Putamen (tissue), 1 donor: ENCODE results near the gene GABRG3.

Experiments used
- DNase-seq: peaks from one replicate; pipeline ENCODE4 v3.0.0-alpha.2; 2016; ENCODE audit warnings: low spot score

GABRG3 gene

DNA sequence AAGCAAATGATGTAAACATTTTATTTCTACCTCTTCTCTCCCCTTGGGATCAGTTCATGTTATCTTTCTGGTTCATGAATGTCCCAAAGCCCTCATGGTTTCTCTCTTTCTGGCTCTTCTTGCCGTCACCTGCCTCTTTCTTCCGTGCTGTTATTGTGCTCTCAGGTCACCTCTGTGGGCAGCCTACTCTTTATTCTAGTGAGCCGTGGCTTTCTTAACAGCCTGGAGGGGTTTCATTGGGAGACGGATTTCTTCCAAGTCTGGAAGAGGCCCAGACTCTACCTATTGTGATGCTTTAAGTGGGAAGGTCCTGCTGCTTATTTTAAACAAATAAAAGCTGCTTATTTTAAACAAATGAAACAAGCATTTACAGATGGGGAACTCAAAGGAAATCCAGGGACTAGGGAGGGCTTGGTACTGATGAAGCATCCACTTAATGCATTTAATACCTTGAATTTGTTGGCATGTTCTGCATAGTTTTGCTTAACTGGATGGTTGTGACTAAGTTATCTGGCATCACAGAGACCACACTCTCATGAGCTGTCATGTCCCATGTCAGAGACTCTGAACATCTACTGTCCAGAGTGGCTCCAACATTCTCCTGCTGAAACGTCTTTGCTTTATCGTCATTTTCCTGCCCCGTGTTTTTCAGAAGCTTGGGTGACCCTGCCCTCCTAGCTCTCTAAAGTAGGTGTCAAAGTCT is 443.3 kb downstream of the GABRG3 start:
- no peak for DNase-seq

DNA sequence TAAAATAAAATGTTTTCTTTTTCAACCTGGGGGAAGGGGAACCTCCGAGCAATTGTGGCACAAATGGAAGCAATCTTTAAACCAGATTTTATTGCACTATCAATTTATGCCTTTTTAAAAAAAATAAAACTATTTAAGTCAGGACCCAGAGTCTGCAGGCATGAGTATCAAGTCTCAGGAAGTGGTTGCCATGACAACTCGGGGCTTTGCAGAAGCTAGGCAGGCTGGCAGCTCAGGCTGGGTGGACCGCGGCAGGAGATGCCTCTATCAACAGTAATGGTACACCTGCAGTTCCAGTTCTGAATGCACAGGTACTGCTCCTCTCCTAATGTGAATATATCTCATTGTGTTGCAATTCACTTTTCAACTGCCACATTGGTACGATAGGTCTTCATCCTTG is 447.7 kb downstream of the GABRG3 start:
- DNase-seq = peak; percentile 11

DNA sequence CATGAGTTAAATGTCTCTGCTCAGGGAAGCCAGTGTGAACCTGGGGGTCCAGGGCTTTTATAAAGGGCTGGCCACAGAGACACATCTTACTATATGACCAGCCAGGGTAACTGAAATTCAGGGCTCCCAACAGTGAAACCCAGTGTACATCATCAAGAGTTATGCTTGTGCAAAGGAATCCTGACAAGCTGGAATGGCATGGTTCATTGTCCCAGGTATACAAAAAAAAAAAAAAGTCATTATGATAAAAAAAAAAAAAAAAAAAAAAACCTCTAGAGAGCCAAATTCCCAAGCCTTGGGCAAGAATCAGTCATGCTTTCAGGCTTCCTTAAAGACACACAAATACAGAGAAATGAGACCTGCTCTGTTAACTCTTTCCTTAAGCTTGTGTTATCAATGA is 452.0 kb downstream of the GABRG3 start:
- no peak for DNase-seq

GRCh38 chr15:27426805-27427204 is 455.8 kb downstream of the GABRG3 start:
- DNase-seq = no peak

- DNase-seq = no peak
Observed at GRCh38 chr15:27427276-27427675, 456.3 kb downstream of the GABRG3 start.

DNA sequence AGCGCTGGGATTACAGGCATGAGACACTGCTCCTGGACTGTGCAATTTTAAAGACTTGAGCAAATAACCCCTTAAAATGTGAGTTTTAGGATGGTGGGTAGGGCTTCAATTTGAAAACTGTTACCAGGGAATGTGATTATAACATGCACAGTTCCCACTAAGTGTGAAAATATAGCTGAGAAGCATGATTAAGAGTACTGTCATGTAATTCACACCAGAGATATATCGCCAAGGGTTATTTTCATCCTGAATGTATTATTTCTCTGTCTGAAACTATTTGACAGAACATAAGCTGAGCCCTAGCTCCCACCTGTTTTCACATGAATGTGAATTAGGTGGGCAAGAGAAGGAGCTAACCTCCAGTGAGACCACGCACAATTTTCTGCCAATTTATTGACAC is 457.2 kb downstream of the GABRG3 start:
- no peak for DNase-seq

GRCh38 chr15:27429577-27429976 is 458.6 kb downstream of the GABRG3 start:
- DNase-seq = no peak

DNA sequence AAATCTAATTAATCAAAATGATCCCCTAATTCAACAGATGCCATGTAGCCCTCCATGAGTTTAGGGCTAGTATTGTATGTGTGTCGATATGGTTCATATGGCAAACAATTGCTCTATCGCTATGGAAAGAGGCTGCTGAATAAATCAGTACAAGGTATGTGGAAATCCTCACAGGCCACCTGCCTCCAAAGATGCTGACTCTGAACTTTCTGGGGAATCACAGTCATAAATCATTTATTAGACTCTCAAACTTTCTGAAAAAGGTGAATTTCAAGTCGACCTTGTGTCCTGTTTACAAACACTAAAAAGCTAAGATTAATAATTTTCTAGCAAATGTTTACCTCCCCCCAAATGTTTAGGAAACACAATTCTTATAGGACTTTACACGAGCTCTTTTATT is 462.6 kb downstream of the GABRG3 start:
- no peak for DNase-seq

DNA sequence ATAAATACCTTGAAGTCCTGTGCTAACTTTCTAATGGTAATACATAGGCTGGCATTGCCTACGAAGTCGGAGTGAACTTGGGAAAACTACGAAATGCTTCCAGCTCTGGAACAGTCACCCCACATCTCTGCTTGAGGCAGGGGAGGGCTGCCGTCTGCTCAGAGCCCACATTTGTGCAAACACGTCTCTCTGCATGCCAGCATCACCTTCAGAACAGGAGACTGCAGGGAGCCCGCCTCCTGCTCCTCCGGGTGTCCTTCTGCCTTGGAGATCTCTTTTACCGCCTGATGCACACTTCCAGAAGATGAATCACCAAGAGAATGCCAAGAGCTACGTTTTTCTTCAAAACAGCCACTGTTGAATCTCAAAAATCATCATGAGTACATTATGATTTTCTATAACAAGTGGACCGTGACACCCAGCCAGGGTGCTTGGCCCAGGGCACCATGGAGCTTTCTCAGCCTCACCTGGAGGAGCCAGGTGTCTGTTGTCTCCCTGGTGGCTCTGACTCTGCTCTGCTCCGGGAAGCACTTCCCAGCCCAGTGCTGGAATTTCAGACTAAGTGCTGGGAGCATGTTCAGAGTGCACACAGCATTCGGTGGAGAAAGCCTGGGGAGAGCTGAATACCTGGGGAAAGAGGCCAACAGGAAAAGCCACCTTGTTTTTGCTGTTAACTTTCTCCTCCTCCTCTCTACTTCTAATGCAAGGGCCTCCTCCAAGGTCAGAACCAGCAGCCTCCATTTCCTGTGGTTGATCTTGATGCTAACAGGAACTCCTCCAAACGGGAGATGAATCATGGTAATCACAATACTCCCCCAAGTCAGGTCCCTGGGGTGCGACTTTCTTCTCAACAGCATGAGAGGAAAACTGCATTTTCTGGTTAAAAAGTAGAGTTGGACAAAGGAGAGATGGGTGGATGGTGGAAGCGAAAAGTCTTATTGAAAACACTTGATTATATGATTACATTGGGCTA is 467.7 kb downstream of the GABRG3 start:
- no peak for DNase-seq

GRCh38 chr15:27441120-27441519 is 470.1 kb downstream of the GABRG3 start:
- no peak for DNase-seq

GRCh38 chr15:27448234-27448633 is 477.3 kb downstream of the GABRG3 start:
- DNase-seq = no peak

- no peak for DNase-seq
Observed at GRCh38 chr15:27448986-27449385, 478.0 kb downstream of the GABRG3 start.

DNA sequence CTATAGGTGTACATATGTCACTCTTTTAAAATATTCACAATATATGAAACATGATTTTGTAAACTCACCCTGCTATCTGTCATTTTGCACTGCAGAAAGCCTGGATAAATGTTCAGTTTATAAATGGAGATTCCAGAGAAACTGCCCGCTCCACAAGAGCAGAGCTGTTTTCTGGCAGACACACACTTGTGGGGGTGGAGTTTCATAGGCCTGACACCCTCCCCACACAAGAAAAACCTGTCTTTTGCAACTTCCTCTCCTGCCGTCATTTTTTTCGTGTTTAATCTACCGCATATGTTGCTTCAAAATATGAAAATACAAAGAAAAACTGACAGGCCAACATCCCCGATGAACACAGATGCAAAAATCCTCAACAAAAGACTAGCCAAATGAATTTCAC is 479.0 kb downstream of the GABRG3 start:
- DNase-seq = no peak

DNA sequence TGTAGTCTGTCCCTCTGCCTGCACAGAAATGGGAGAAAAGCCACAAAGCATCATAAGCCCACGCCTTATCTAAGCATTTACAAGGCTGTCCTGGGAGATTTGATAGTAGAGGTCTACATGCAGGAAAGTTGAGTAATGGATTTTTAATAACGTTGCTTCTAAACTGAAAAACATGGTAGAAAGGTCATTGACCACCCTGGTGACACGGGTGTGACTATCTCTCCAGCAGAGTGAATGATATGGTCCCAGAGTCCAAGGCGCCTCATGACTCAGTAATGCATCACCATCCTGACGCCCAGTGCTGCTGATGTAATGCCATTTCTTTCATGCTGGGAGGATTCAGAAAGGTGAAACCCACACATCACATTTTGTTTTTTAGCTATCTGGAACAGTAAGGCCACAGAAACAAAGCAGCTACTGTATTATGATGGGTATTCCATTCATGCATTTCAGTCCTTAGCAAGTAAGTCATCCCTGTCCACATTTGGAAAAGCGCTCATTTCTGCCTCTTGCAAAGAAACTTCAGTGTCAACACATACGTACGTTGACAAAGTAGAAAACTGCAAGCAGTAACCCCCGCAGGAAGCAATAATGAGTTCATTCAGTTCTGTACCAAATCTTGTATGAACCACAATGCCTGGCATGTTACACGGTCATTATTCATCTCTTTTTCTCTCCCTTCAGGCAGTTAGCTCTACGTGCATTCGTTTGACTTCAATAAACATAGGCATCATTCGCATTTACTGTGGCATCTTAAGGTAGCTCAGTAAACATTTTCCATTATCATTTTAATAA is 483.5 kb downstream of the GABRG3 start:
- no peak for DNase-seq

DNA sequence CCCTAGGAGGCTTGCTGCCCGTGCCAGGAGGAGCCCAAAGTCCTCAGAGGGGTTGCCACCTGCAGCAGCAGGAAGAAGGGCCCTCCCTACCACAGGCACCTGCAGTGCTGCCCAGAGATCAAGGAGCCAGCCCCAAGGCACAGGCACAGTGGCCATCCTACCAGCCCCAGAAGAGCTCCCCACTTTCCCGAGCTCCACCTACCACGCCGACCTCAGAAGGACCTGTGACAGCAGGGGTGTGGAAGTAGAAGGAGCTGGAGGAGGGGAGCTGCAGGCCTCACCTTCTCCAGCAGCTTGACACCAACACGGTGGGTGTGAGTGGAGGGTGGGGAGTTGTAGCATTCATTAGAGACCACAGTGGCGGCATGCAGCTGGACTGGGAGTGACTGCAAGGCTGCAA is 485.8 kb downstream of the GABRG3 start:
- no peak for DNase-seq

DNA sequence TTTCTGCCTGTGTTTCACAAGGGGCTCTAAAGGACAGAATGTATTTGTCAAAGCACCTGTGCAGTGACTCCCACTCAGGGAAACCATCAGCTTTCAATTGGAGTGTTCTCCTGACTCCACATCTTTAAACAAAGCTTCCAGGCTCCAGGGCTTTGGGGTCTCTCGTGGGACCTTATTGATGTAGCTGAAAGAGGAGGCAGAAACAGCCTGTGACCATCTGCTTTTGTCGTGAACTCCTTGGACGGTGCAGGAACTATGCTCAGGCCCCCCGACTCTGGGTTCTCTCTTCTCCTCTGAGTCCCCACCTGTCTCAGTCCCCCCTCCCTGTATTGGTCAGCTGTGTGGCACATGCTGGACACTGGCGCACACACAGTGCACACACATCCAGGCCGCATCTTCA is 486.8 kb downstream of the GABRG3 start:
- no peak for DNase-seq

GRCh38 chr15:27458345-27459084 is 487.5 kb downstream of the GABRG3 start:
- no peak for DNase-seq

DNA sequence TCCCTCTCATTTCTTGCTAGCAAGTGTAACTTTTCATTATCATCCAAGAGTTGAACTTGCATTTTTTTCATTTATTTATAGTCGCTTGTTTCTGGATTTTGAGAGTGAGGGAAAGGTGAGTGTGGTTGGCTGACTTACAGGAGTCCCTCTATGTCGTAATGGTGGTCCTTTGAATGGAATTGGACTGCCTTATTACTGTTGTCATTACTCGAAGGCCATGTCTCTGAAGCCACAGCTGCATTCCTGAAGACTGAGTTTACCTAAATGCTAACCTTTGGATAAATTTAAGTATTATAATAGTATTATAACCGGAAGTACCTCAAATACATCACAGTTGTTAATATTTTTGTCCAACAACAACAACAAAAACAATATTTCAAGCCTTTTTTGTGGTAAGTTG is 488.9 kb downstream of the GABRG3 start:
- DNase-seq = no peak

GRCh38 chr15:27461181-27461580 is 490.2 kb downstream of the GABRG3 start:
- DNase-seq = no peak

DNA sequence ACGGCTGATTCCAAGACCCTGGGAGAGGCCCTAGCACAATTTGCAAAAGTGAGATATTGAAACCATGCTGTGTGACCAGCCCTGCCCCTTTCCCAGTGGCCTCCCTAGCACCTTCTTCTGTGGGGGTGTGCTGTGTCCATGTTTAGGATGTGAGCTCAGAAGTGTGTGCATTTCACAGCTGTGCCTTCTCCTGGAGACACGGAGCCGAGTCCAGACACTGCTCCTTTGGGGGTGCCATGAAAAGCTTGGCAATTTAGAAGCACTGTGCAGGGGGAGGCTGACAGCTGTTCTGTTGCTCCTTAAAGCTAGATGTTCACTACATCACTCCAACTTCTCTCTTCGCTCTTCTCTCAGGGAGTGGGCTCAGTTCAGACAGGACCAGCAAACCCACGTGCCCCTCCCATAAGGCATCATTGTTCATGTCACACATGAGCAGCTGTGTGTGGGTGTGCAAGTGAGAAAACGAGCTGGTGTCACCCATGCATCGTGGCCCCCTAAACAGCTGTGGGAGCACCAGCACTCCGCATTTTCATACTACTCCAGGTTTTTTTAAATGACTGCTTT is 492.6 kb downstream of the GABRG3 start:
- DNase-seq = no peak

DNA sequence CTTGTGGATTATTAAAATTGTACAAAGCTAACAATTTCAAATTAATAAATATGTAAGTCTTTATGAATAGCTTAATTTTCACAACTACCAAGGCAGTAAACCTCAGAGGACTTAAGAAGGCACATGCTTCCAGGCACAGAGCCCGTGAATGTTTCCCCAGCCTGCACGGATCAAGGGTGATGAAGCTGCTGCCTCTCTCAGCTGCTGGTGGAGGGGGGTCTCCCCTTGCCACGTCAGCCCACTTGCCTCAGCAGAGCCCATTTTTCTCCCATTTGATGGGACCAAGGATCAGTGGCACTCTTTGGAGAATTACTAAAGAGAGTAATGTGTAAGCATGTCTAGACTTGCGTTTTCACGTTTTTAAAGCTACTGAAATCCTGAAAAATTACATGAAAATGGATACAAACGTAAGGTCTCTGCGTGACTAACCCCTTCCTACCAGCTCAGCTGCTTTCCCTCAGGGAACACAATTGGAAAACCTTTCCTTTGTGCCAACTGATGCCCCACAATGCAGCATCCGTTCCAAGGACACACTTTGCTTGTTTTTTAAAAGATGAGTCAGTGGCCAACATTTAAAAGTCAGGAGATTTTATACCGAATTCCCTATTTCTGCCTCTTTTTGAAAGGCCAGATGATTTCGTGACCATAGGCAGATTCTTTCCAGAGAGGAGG is 494.1 kb downstream of the GABRG3 start:
- no peak for DNase-seq
